HG02623 (cell line): Measurements from ENCODE around the gene KCNMB2.
"Not testable (repeated sequence)": the region's sequence is repeated elsewhere in the genome, so short reads cannot be mapped to it uniquely, and the experiment has no call there.

Experiments
- ATAC-seq: cut with Tn5 transposase; IDR thresholded peaks from one replicate; pipeline ENCODE4 v1.9.1; 2021; ENCODE audit warnings: moderate library complexity; ENCODE audit not compliant: unreplicated experiment

The KCNMB2 gene

GRCh38 chr3:178745861-178746655, 209.8 kb downstream of the KCNMB2 start:
- not testable (repeated sequence) for ATAC-seq

GRCh38 chr3:178748874-178749273, 212.6 kb downstream of the KCNMB2 start:
- ATAC-seq: no peak

DNA sequence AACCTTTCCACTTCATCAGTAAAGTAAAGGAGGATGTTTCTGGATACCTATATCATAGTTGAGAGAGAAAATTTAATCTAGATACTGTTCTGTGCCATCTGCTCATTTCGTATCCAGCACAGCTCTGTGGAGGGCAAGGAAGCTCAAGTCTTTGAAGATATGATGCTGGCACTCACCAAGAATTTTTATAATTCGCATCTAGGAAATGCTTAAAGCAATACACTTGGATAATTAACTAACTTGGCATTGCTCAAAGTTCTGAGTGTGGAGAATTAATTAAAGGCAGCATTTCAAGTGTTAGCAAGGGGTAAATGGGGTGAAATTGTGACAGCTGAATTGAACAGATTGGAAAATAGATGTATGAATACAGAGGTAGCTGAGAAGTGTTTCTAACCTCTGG, 213.2 kb downstream of the KCNMB2 start:
- ATAC-seq: no peak

DNA sequence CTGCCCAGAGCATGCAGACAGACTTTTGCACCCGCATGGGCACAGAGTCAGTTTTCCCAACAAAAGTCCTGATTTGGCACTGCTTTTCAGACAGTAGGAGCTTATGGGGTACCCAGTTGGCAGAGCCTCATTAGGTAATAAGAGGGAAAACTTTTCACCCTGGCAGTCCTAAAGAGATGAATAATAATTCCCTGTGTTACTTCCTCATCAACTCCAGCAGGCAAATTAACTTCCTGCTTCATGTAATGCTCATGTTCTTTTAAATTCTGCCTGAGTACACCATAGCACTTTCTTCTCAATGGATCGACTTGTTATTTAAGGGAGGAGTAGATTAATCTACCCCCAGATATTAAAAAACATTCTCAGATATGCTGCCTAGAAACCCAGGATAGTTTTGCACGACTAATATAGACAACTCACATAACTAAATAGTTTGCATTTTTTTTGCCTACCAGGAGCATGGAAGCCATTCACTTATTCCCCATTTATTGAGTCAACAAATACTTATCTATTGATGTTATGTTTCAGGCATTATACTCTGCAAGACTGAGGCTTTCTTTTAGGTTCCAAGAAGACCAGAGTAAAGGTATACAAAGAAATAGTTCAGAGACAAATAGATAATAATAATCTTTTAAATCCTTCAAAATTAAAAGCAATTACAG, 214.5 kb downstream of the KCNMB2 start:
- no peak for ATAC-seq

- ATAC-seq: no peak
Measured at GRCh38 chr3:178752843-178753242, 216.6 kb downstream of the KCNMB2 start.

GRCh38 chr3:178754852-178755510, 218.7 kb downstream of the KCNMB2 start:
- no peak for ATAC-seq

- ATAC-seq: no peak
Measured at GRCh38 chr3:178761024-178761423, 224.8 kb downstream of the KCNMB2 start.

GRCh38 chr3:178761461-178761860, 225.2 kb downstream of the KCNMB2 start:
- ATAC-seq: no peak

- ATAC-seq: no peak
Measured at GRCh38 chr3:178762385-178762784, 226.1 kb downstream of the KCNMB2 start.

- ATAC-seq: no peak
Measured at GRCh38 chr3:178765472-178765871, 229.2 kb downstream of the KCNMB2 start.

DNA sequence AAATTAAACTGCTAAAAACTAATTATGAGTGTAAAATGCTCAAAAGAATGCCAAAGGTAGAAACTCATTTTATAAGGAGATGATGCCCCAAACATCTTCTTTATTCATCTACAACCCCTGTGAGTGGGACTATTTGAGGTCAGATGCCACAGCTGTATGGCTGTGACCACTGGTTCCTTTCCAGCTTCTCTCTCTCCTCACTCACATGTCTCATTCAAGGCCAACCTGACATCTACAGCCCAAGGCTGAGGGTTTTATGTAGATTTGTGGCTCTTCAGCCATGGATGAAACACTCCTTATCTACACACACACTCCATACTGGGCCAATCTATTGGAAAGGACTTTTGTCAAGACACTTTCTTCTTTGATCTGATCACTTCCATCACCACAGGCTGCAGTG, 231.3 kb downstream of the KCNMB2 start:
- no peak for ATAC-seq

DNA sequence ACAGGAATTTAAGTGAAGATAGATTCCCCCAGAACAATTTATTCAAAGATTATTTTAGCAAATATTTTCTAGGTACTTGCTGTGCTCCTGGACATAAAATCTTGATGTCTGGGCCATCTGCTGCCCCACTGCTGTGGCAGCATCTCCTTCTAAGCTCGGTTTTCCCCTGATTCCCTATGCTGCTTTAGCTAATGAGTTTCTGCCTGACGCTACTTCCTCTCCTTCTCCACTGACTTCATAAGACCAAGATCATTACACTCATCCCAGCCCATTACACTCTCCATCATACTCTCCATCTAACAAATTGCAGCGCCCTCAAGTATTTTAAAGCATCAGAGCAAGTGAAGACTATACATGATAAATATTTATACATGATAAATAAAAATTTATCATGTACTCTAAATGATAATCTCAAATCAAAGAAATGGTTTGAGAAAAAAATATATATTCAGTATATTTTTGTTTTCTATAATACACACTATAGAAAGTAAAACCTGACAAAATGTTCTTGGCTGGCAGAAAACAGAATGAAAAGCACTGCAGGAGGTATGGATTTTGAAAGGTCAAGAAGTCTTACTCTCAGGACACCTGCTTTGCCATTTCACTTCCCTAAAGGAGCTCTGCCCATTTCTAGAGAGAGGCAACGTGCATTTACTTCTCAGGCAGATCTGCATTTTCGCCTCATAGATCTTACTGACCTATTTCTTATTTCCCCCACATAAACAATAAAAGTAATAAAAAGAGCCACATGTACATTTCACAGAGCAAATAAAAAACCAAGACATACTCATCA, 232.0 kb downstream of the KCNMB2 start:
- peak; percentile 56 for ATAC-seq

DNA sequence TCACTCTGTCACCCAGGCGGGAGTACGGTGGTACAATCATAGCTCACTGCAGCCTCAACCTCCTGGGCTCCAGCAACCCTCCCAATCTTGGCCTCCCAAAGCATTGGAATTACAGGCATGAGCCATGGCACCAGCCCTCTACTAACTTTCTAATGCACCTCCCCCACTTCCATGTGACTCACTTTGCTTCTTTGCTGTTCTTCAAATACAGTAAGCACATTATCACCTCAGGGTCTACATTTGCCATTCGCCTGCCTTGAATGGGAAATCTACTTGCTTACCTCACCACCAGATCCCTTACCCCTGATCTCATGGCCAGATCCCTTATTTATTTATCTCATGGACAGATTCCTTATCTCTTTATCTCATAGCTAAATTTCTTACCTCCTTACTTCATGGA, 235.3 kb downstream of the KCNMB2 start:
- ATAC-seq: no peak

GRCh38 chr3:178772746-178773145, 236.5 kb downstream of the KCNMB2 start:
- no peak for ATAC-seq

DNA sequence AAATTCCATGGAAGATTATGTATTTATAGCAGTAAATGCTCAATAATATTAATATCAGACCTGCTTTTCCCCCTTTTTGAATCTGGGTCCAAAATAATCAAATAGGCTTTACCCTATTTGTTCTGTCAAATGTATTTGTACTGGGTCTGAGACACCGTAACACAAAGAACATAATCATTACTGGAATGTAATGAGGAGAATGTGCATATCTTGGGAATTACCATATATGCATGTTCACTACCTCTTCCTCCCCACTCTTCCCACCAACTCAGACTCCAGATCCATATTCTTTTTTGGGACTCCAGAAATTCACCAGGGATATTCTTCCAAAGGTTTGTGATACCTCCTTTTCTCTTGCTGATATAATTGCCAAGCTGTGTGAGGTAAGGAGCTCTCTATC, 237.1 kb downstream of the KCNMB2 start:
- no peak for ATAC-seq

DNA sequence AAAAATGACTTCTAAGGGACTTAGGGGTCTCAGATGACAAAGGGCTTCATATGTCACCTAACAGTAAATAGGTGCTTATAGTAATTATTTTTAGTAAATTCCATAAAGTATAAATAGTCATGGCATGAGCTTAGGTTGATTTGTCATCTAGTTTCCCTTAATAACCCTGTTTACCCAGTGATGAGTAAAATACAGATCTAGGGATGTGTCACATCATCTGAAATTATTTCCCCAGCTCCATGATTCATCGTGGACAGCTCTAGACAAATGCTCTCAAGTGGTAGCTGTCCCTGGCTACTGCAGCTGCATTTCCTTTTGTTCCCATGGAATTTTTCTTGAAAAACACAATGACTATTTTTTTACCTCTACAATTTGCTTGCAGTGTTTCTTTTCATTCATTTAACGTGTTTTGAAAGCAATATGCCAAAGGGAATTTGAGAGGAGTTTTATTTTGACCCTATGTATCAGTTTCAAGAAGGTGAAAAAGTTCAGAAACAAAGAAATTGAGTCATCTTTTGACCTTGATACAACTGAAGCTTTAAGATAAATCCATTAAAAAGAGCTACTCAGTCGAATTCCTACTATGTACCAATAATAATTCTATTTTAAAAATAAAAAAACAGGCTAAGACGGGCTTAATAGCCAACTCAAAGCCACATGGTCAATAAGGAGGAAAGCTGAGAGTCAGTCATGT, 241.6 kb downstream of the KCNMB2 start:
- ATAC-seq: peak; percentile 58

DNA sequence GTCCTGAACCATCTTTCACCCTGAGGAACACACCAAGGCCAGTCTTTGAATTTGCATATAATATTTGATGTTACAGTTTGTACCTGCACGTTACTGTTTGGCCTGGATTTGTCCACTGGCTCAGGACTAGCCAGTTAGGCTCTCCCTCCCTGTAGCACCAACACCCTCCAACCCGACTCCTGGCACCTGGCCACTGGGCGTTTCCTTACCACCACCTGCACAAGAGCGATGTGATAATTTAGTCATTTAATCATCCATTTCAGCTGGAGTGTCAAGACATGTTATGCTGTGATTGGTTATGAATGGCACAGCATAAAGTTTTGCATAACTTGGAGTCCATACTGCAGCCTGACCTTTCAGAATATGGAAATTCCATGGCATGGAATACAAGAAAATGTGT, 242.4 kb downstream of the KCNMB2 start:
- no peak for ATAC-seq

DNA sequence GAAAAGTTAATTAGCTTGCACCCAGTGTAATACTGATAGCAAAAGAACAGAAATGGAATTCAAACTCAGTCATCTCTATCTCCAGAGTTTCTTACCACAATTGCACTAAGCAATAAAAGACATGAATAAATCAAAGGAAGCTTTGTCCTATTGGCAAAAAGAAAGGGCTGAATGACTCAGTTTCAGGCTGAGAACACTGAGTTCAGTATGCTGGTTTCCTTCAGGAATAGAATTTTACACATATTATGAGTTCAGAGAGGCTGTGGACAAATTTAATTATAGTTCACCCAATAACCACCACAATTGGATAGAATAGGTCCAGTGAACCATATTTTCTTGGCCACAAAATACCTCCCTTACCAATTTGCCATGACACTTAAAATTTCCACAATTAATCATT, 249.7 kb downstream of the KCNMB2 start:
- ATAC-seq: no peak

- no peak for ATAC-seq
Measured at GRCh38 chr3:178787960-178788359, 251.7 kb downstream of the KCNMB2 start.

GRCh38 chr3:178794711-178795110, 258.5 kb downstream of the KCNMB2 start:
- ATAC-seq: no peak

DNA sequence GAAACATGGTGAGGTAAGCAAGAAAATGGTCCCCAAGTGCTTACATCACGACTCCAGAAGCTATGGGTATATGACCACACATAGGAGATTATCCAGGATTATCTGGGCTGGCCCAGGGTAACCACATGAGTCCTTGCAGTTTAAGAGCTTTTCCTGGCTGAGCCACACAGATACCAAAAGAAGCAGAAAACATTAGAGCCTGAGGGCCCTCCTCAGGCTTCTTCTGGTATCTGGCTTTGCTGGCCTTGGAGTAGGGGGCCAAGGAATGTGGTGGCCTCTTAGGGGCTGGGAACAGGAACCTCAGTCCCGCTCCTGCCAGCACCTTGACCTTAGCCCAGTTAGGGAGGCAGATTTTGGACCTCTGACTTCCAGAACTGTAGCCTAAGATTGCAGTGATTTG, 259.1 kb downstream of the KCNMB2 start:
- no peak for ATAC-seq
